Measurements from ENCODE around the gene FAM13A.

Gene FAM13A

DNA sequence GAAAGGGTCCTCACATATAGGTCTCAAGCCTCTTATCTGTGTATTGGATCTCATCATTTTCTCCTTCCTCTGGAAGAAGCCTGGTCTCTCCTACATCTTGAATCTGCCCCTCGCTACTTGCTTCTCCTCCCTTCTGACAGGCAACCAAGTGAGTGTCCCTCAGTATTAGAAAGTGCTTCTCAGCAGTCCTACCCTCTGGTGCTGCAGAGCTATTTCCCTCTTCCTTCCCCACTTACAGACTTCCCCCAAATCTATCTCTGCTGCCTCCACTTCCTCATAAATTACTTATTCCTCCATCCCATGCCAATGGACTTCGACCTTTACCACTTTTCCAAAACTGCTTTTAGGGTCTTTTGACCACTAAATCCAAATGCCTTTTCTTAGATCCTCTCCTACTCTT is 230.2 kb downstream of the FAM13A start:
- no peaks in the 10 kb centered on the region for H3K79me2 ChIP-seq (ENCODE audit: insufficient read depth, low read length)
- H3K4me3 ChIP-seq (ENCODE audit: insufficient read depth, low read length, poor library complexity, severe bottlenecking): no peak overlapping the region
- H3K27ac ChIP-seq (ENCODE audit: low read depth, low read length): no peak overlapping the region

DNA sequence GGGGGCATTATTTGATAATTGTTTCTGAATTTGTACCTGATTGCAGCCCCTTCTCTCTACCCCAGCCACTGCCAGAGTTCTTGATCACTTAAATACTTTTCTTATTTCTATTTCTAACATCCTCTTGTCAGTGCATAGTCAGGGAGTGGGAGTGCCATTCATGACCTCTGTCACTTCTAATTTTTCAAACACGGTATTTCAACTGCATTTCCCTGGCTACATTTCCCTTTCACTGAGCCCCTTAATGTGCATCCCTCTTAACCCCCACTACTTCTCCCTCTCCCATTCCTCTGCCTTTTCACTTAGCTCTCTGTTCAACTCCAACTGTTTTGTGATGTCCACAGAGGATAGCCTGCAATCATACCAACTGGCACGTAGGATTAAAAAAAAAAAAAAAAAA is 231.1 kb downstream of the FAM13A start:
- Histone ChIP-seq H3K27ac (ENCODE audit: low read depth, low read length) (no peak overlapping the region), H3K4me3 (ENCODE audit: insufficient read depth, low read length, poor library complexity, severe bottlenecking) (no peak overlapping the region), H3K9me3 (ENCODE audit: insufficient read depth, low read length) (no peaks in the 10 kb centered on the region), H3K9me2 (replicated peaks; ENCODE audit: insufficient read depth, low read length) (no peaks in the 10 kb centered on the region), H3K79me2 (ENCODE audit: insufficient read depth, low read length) (no peaks in the 10 kb centered on the region), H3K4me2 (ENCODE audit: low read depth, low read length, poor library complexity, severe bottlenecking) (no peak overlapping the region), H3F3A (ENCODE audit: insufficient read depth) (no peaks in the 10 kb centered on the region), H3K9ac (ENCODE audit: low read length) (no peak overlapping the region), H2AFZ (ENCODE audit: low read depth, low read length, severe bottlenecking) (no peak overlapping the region), H3K36me3 (ENCODE audit: low read length) (no peaks in the 10 kb centered on the region), H3K27me3 (ENCODE audit: low read length) (no peaks in the 10 kb centered on the region), H4K20me1 (ENCODE audit: low read depth, low read length) (no peaks in the 10 kb centered on the region)
- TF ChIP-seq, protein P1, sequence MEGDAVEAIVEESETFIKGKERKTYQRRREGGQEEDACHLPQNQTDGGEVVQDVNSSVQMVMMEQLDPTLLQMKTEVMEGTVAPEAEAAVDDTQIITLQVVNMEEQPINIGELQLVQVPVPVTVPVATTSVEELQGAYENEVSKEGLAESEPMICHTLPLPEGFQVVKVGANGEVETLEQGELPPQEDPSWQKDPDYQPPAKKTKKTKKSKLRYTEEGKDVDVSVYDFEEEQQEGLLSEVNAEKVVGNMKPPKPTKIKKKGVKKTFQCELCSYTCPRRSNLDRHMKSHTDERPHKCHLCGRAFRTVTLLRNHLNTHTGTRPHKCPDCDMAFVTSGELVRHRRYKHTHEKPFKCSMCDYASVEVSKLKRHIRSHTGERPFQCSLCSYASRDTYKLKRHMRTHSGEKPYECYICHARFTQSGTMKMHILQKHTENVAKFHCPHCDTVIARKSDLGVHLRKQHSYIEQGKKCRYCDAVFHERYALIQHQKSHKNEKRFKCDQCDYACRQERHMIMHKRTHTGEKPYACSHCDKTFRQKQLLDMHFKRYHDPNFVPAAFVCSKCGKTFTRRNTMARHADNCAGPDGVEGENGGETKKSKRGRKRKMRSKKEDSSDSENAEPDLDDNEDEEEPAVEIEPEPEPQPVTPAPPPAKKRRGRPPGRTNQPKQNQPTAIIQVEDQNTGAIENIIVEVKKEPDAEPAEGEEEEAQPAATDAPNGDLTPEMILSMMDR (IDR thresholded peaks at IDR 0.05; ENCODE audit: insufficient read depth, low read length, poor library complexity, severe bottlenecking): no peak
- TF ChIP-seq EZH2phosphoT487 (conservative IDR thresholded peaks at IDR 0.05; ENCODE audit: low read length): no peak

More for the DNA sequence above, 230.2 kb downstream of the FAM13A start:
- H3K4me2 ChIP-seq (ENCODE audit: low read depth, low read length, poor library complexity, severe bottlenecking): no peak overlapping the region
- no peaks in the 10 kb centered on the region for H3F3A ChIP-seq (ENCODE audit: insufficient read depth)
- H3K9me3 ChIP-seq (ENCODE audit: insufficient read depth, low read length): no peaks in the 10 kb centered on the region
- no peaks in the 10 kb centered on the region for H3K9me2 ChIP-seq (replicated peaks; ENCODE audit: insufficient read depth, low read length)
- no peaks in the 10 kb centered on the region for H3K36me3 ChIP-seq (ENCODE audit: low read length)
- no peaks in the 10 kb centered on the region for H4K20me1 ChIP-seq (ENCODE audit: low read depth, low read length)
- no peaks in the 10 kb centered on the region for H3K27me3 ChIP-seq (ENCODE audit: low read length)
- H2AFZ ChIP-seq (ENCODE audit: low read depth, low read length, severe bottlenecking): no peak overlapping the region
- TF ChIP-seq EZH2phosphoT487 (conservative IDR thresholded peaks at IDR 0.05; ENCODE audit: low read length): no peak
- TF ChIP-seq, protein P1 (IDR thresholded peaks at IDR 0.05; ENCODE audit: insufficient read depth, low read length, poor library complexity, severe bottlenecking): no peak
- H3K9ac ChIP-seq (ENCODE audit: low read length): no peak overlapping the region

DNA sequence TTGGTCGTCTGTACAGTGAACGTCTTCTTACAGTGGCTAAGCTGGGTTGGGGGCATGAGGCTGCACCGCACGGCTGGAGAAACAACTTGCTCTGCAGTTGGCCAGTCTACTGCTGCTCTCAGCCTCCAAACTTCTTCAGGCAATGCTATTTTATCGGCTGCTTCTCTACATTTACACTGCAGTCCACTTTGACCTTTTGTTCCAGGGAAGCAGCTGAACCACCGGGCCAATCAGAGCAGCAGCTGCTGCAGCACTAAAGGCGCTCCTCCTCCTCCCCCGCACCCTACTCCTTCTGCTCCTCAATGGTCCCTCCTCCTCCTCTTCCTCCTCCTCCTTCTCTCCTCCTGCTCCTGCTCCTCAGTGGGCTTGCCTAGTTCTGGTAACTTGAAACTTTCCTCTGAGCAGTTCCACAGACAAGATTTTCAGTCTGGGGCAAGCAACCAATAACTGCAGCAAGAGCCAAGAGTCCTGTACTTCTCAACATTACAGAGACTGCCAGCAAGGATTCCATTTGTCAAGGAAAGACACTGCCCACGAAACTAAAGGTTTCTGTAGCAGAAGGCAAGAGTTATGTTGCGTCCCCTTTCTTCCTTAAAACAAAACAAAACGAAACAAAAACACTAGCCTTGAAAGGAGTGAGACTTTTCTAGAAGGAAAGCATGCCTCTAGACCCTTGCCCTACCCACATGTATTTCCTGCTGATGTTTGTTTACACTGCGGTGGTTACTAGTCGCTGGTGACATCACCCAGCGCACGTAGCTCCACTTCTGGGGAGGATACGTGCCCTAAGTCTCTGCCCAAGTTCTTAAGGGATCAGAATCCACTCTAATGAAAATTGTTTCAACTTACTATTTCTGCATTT is 233.7 kb downstream of the FAM13A start:
- Histone ChIP-seq H2AFZ (ENCODE audit: low read depth, low read length, severe bottlenecking) (no peak overlapping the region), H4K20me1 (ENCODE audit: low read depth, low read length) (no peaks in the 10 kb centered on the region), H3K27ac (ENCODE audit: low read depth, low read length) (no peak overlapping the region), H3K9ac (ENCODE audit: low read length) (no peak overlapping the region), H3K79me2 (ENCODE audit: insufficient read depth, low read length) (no peaks in the 10 kb centered on the region), H3K36me3 (ENCODE audit: low read length) (no peaks in the 10 kb centered on the region), H3K4me2 (ENCODE audit: low read depth, low read length, poor library complexity, severe bottlenecking) (peak overlapping the region; percentile 24), H3K9me2 (replicated peaks; ENCODE audit: insufficient read depth, low read length) (no peaks in the 10 kb centered on the region), H3K27me3 (ENCODE audit: low read length) (no peaks in the 10 kb centered on the region), H3K9me3 (ENCODE audit: insufficient read depth, low read length) (no peaks in the 10 kb centered on the region), H3K4me3 (ENCODE audit: insufficient read depth, low read length, poor library complexity, severe bottlenecking) (no peak overlapping the region), H3F3A (ENCODE audit: insufficient read depth) (no peaks in the 10 kb centered on the region)
- TF ChIP-seq, protein P1 (IDR thresholded peaks at IDR 0.05; ENCODE audit: insufficient read depth, low read length, poor library complexity, severe bottlenecking): no peak
- no peak for TF ChIP-seq EZH2phosphoT487 (conservative IDR thresholded peaks at IDR 0.05; ENCODE audit: low read length)
